Nephron (organoid): ENCODE data around the gene CCDC9.

ENCODE experiments used
- H3K27ac Mint-ChIP-seq, 3 experiments: 2 replicates each; pipeline ENCODE4 v1.8.0; 2020; ENCODE audit warnings: mixed read lengths in 3 of 3, mild to moderate bottlenecking in 2 of 3, moderate library complexity in 1 of 3
- H3K27me3 Mint-ChIP-seq: 2 replicates; pipeline ENCODE4 v1.8.0; 2021; ENCODE audit warnings: low read depth, mild to moderate bottlenecking, moderate library complexity, mixed read lengths
- H3K36me3 Mint-ChIP-seq: 2 replicates; pipeline ENCODE4 v1.8.0; 2020; ENCODE audit warnings: low read depth, mixed read lengths
- H3K4me1 Mint-ChIP-seq: 2 replicates; pipeline ENCODE4 v1.8.0; 2020; ENCODE audit warnings: mixed read lengths
- H3K4me3 Mint-ChIP-seq, 3 experiments: 2 replicates each; pipeline ENCODE4 v1.8.0; 2020; ENCODE audit warnings: mild to moderate bottlenecking in 3 of 3, mixed read lengths in 3 of 3, moderate library complexity in 2 of 3
- H3K9me3 Mint-ChIP-seq: 2 replicates; pipeline ENCODE4 v1.8.0; 2020; ENCODE audit warnings: mixed read lengths
- CTCF ChIP-seq, 3 experiments: fragments of 200-600 bp; sonication (generic); IDR thresholded peaks; one replicate each; pipeline ENCODE4 v1.5.0; 2021; ENCODE audit warnings: antibody characterized with exemption in 3 of 3; ENCODE audit not compliant: unreplicated experiment in 3 of 3

Gene CCDC9

GRCh38 chr19:47231215-47232054, 24.9 kb upstream of the CCDC9 start:
- no peaks in the 10 kb centered on the region for H3K36me3 Mint-ChIP-seq
- H3K4me1 Mint-ChIP-seq = peaks cover 12% of the 10 kb centered on the region
- peak overlapping the region; percentile 79 to 87 (median 85) for H3K4me3 Mint-ChIP-seq
- TF ChIP-seq CTCF (IDR thresholded peaks at IDR 0.05; ENCODE audit: unreplicated experiment in 3 of 3) = no peak
- peaks cover 15% of the 10 kb centered on the region for H3K27me3 Mint-ChIP-seq
- H3K9me3 Mint-ChIP-seq = no peaks in the 10 kb centered on the region
- H3K27ac Mint-ChIP-seq = peak overlapping the region; percentile 40 to 83 (median 65)

- peak overlapping the region; percentile 1 to 59 (median 5) for H3K27ac Mint-ChIP-seq
- no peaks in the 10 kb centered on the region for H3K9me3 Mint-ChIP-seq
- no peaks in the 10 kb centered on the region for H3K36me3 Mint-ChIP-seq
- peaks cover 15% of the 10 kb centered on the region for H3K27me3 Mint-ChIP-seq
- peak overlapping the region; percentile 79 to 85 (median 84) for H3K4me3 Mint-ChIP-seq
- TF ChIP-seq CTCF (IDR thresholded peaks at IDR 0.05; ENCODE audit: unreplicated experiment in 3 of 3) = no peak
- peaks cover 12% of the 10 kb centered on the region for H3K4me1 Mint-ChIP-seq
These were observed 23.7 kb upstream of the CCDC9 start for GRCh38 chr19:47232422-47233211.

- Mint-ChIP-seq H3K4me3 (no peak overlapping the region), H3K27ac (no peak overlapping the region), H3K4me1 (peaks cover 18% of the 10 kb centered on the region), H3K36me3 (no peaks in the 10 kb centered on the region), H3K9me3 (no peaks in the 10 kb centered on the region), H3K27me3 (peaks cover 25% of the 10 kb centered on the region)
- no peak for TF ChIP-seq CTCF (IDR thresholded peaks at IDR 0.05; ENCODE audit: unreplicated experiment in 3 of 3)
These were observed 20.2 kb upstream of the CCDC9 start for GRCh38 chr19:47236072-47236675.

GRCh38 chr19:47239152-47239551, 17.2 kb upstream of the CCDC9 start:
- Mint-ChIP-seq H3K4me1 (peaks cover 8% of the 10 kb centered on the region), H3K27ac (peak overlapping the region in 1 of 3 experiments; percentile 82), H3K4me3 (peak overlapping the region; percentile 67 to 86 (median 76)), H3K27me3 (peaks cover 20% of the 10 kb centered on the region), H3K36me3 (no peaks in the 10 kb centered on the region), H3K9me3 (no peaks in the 10 kb centered on the region)
- TF ChIP-seq CTCF (IDR thresholded peaks at IDR 0.05; ENCODE audit: unreplicated experiment in 3 of 3) = no peak

GRCh38 chr19:47239610-47240296, 16.6 kb upstream of the CCDC9 start:
- peak overlapping the region; percentile 53 to 67 (median 66) for H3K4me3 Mint-ChIP-seq
- peaks cover 12% of the 10 kb centered on the region for H3K4me1 Mint-ChIP-seq
- no peaks in the 10 kb centered on the region for H3K9me3 Mint-ChIP-seq
- no peak overlapping the region for H3K27ac Mint-ChIP-seq
- TF ChIP-seq CTCF (IDR thresholded peaks at IDR 0.05; ENCODE audit: unreplicated experiment in 3 of 3) = no peak
- peaks cover 23% of the 10 kb centered on the region for H3K27me3 Mint-ChIP-seq
- no peaks in the 10 kb centered on the region for H3K36me3 Mint-ChIP-seq
